A673 (cell line): Measurements from ENCODE around the gene CD8B2. TPM values are rescaled to one million over a fixed set of nuclear protein-coding genes. Genes with fewer than 3 reads are reported as not detected.

Source experiments
- BruUV-seq: library from RNA; stranded (reverse); fragments of 400-500 nt; replicated peaks from 2 replicates; lab custom pipeline; 2021; lab: Mats Ljungman, UMichigan
- CTCF ChIA-PET: fragments of 300-600 bp; sonication (Branson Sonifier 250); formaldehyde crosslinking; loops from one replicate; lab custom pipeline; 2022; ENCODE audit warnings: antibody characterized with exemption; lab: Charles Lee
- POLR2A ChIA-PET: fragments of 300-600 bp; sonication (Branson Sonifier 250); formaldehyde crosslinking; loops from one replicate; lab custom pipeline; 2022; ENCODE audit warnings: antibody characterized with exemption; ENCODE audit not compliant: low non-redundant PET; lab: Charles Lee
- DNase-seq: peaks from one replicate; pipeline ENCODE4 v3.0.0-alpha.2; 2015; ENCODE audit warnings: low spot score
- H3K27ac ChIP-seq: fragments of 200-600 bp; sonication (generic); 2 replicates; pipeline ENCODE4 v1.5.1; 2016; ENCODE audit warnings: mixed run types, low read depth, mild to moderate bottlenecking, mixed read lengths, antibody characterized with exemption, low read length; ENCODE audit not compliant: poor library complexity, severe bottlenecking
- H3K27me3 ChIP-seq: fragments of 200-600 bp; sonication (generic); replicated peaks from 2 replicates; pipeline ENCODE4 v1.6.1; 2017; ENCODE audit warnings: mixed run types, low read depth, mild to moderate bottlenecking, mixed read lengths, antibody characterized with exemption, low read length; ENCODE audit not compliant: insufficient read depth, poor library complexity
- H3K36me3 ChIP-seq: fragments of 200-600 bp; sonication (generic); 2 replicates; pipeline ENCODE4 v1.6.1; 2016; ENCODE audit warnings: mixed run types, mild to moderate bottlenecking, mixed read lengths, antibody characterized with exemption, low read length; ENCODE audit not compliant: insufficient read depth, poor library complexity, severe bottlenecking
- H3K4me1 ChIP-seq: fragments of 200-600 bp; sonication (generic); 2 replicates; pipeline ENCODE4 v1.6.1; 2017; ENCODE audit warnings: mixed run types, mild to moderate bottlenecking, mixed read lengths, antibody characterized with exemption, low read length; ENCODE audit not compliant: insufficient read depth, poor library complexity, severe bottlenecking
- H3K4me3 ChIP-seq: fragments of 200-600 bp; sonication (generic); 2 replicates; pipeline ENCODE4 v1.5.1; 2016; ENCODE audit warnings: low read depth, mixed run types, mild to moderate bottlenecking, mixed read lengths, low read length; ENCODE audit not compliant: poor library complexity, severe bottlenecking
- H3K9me3 ChIP-seq: fragments of 200-600 bp; sonication (generic); 2 replicates; pipeline ENCODE4 v1.6.1; 2016; ENCODE audit warnings: mixed run types, low read depth, mild to moderate bottlenecking, mixed read lengths, antibody characterized with exemption, low read length; ENCODE audit not compliant: poor library complexity, severe bottlenecking
- EZH2 ChIP-seq: fragments of 200-600 bp; sonication (generic); IDR thresholded peaks from 2 replicates; pipeline ENCODE4 v1.6.1; 2017; ENCODE audit warnings: borderline replicate concordance, low read depth, mild to moderate bottlenecking, mixed read lengths, antibody characterized with exemption, low read length; ENCODE audit not compliant: poor library complexity, severe bottlenecking
- intact Hi-C: fragments of 100-400 bp; cut with micrococcal nuclease; formaldehyde crosslinking; loops from one replicate; pipeline ENCODE4 v1.10.0; 2022; ENCODE audit not compliant: unreplicated experiment
- total RNA-seq: library from RNA; stranded (reverse); gene quantifications from 2 replicates; pipeline ENCODE4 v1.2.3, GENCODE V29; 2021
- TF ChIP-seq, protein P1 (sequence below): fragments of 300-800, 200-600 bp; sonication (generic); conservative IDR thresholded peaks from 2 replicates; pipeline ENCODE4 v1.5.1; 2017; ENCODE audit warnings: low read depth, mild to moderate bottlenecking, antibody characterized with exemption, low read length, moderate library complexity, mixed read lengths

CD8B2 gene
- total RNA-seq, 1 experiment from 2014 or later: not detected

DNA sequence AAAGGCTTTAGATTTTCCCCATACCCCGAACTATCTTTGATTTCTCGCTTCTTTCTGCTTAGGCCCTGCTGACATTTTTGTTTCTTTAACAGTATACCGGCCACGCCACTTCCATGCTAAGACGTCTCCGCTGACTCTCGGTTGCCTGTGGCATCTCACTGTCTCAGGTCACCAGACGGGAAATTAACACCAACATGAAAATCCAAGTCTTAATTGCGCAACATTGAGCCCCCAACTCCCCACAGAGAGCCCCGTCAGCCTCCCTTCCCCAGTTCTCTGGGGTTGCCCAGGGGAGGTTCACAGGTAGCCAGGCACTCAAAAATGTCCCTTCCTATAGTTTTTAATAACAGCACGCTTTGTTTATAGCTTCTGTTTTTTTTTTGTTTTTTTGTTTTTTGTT lies 30.2 kb downstream of the CD8B2 start:
- Histone ChIP-seq H3K4me3 (no peak overlapping the region), H3K9me3 (no peaks in the 10 kb centered on the region), H3K27ac (no peak overlapping the region), H3K4me1 (no peaks in the 10 kb centered on the region), H3K36me3 (no peaks in the 10 kb centered on the region), H3K27me3 (no peaks in the 10 kb centered on the region)
- DNase-seq: no peak
- ChIA-PET CTCF (no interaction called here), POLR2A (no interaction called here)
- TF ChIP-seq EZH2: no peak
- TF ChIP-seq, protein P1, sequence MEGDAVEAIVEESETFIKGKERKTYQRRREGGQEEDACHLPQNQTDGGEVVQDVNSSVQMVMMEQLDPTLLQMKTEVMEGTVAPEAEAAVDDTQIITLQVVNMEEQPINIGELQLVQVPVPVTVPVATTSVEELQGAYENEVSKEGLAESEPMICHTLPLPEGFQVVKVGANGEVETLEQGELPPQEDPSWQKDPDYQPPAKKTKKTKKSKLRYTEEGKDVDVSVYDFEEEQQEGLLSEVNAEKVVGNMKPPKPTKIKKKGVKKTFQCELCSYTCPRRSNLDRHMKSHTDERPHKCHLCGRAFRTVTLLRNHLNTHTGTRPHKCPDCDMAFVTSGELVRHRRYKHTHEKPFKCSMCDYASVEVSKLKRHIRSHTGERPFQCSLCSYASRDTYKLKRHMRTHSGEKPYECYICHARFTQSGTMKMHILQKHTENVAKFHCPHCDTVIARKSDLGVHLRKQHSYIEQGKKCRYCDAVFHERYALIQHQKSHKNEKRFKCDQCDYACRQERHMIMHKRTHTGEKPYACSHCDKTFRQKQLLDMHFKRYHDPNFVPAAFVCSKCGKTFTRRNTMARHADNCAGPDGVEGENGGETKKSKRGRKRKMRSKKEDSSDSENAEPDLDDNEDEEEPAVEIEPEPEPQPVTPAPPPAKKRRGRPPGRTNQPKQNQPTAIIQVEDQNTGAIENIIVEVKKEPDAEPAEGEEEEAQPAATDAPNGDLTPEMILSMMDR: no peak
- intact Hi-C loops: no loop called here
- no TSS peak for BruUV-seq

DNA sequence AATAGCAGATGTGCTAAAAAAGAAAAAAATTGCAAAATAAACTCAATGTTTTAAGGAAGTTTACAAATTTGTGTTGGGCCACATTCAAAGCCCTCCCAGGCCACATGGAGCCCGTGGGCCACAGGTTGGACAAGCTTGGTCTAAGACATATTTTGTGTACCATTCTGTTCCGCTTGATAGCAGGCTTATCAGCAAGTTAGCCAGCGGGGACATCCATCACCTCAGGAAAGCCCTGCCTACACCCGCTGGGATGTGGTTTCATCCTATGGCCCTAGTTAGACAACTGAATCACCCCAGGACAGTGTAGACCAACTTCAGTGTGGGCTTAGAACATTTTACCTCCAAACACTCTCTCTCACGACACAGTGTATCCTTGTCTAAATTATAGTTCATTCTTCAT lies 32.6 kb downstream of the CD8B2 start:
- Histone ChIP-seq H3K36me3 (no peaks in the 10 kb centered on the region), H3K4me1 (no peaks in the 10 kb centered on the region), H3K27me3 (no peaks in the 10 kb centered on the region), H3K9me3 (no peaks in the 10 kb centered on the region), H3K4me3 (no peak overlapping the region), H3K27ac (no peak overlapping the region)
- no TSS peak for BruUV-seq
- POLR2A ChIA-PET: no interaction called here
- CTCF ChIA-PET: no interaction called here
- intact Hi-C loops: no loop called here
- DNase-seq: no peak
- TF ChIP-seq, protein P1: no peak

DNA sequence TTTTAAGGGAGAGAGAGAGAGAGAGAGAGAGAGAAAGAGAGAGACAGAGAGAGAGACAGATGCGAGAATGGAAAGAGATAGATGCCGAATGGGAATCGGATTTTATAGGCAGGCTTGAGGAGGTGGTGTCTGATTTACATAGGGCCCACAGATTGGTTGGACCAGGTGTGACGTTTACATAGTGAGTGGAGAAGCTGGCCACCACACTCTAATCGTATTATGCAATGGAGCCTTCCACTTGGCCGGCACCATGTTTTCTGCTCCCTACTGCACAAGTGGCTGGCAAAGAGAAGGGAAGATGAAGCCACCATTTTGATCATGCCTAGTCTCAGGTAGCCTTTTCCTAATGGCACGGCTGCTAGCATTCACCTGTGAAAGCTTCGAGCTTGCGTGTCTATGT lies 33.9 kb downstream of the CD8B2 start:
- H3K4me3 ChIP-seq: no peak overlapping the region
- H3K27ac ChIP-seq: no peak overlapping the region
- ChIA-PET POLR2A (no interaction called here), CTCF (no interaction called here)
- no peaks in the 10 kb centered on the region for H3K27me3 ChIP-seq
- no TSS peak for BruUV-seq
- DNase-seq: no peak
- H3K4me1 ChIP-seq: no peaks in the 10 kb centered on the region
- intact Hi-C loops: no loop called here
- H3K9me3 ChIP-seq: no peaks in the 10 kb centered on the region
- TF ChIP-seq EZH2: no peak
- TF ChIP-seq, protein P1: no peak
- no peaks in the 10 kb centered on the region for H3K36me3 ChIP-seq
